HG02970 (cell line): ENCODE measurements around the gene OR8H1.

Experiments
- ATAC-seq: cut with Tn5 transposase; IDR thresholded peaks from one replicate; pipeline ENCODE4 v1.9.1; 2021; ENCODE audit warnings: mild to moderate bottlenecking, moderate library complexity, moderate number of reproducible peaks; ENCODE audit not compliant: unreplicated experiment, low FRiP score

The OR8H1 gene

GRCh38 chr11:56292154-56292553 is at the start of gene OR8H1:
TSS of gene OR8H1 (minus strand) at chr11:56292254. CDS start at chr11:56291062, 1,192 bp downstream.
- no peak for ATAC-seq

- ATAC-seq, result no peak
Observed at GRCh38 chr11:56340289-56340688, 48.2 kb upstream of the OR8H1 start.

DNA sequence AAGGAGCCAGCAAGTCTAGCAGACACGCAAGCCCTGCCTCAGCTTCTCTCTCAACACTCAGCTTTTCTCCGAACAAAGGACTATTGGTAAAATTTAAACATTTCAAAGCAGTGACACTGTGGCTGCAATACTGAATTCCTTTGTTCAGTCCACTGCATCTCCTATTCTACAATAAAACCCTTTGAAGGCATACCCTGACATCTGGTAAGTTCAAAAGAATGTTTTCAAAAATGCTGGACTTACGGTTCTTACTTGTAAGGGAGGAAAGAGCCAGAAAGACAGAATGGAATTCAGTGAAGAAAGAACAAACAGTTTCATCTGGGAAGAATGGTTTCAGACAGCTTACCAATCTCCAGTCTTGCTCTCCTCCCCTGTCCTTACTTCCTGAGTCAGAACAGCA is 41.1 kb upstream of the OR8H1 start:
- no peak for ATAC-seq

DNA sequence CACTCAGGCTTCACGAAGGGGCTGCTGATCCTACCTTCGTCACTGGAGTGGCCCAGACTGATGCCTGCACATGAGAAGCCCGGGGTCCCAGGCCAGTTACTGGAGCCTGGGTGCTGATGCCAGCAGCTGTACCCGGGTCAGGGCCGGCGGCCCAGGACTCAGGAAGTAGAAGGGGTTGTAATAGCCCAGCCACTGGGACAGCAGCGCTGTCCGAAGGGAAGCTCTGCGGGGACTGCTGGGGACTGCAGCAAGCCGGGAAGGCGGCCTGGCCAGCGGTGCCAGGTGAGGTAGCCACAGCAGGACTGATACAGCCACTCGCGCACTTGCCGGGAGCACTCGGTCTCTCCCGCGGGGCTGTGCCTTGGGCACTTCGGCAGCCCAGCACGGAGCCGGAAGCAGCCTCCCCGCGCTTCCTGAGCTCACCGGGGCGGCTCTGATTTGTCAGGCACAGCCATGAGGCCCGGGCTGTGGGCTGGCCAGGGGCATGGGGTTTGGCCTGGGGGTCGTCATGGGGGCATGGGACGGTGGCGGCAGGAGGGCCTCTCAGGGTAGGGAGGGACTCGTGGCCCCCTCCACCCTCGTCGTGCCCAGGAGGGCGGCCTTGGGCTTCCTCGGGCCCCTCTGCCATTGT is 39.9 kb upstream of the OR8H1 start:
- no peak for ATAC-seq

DNA sequence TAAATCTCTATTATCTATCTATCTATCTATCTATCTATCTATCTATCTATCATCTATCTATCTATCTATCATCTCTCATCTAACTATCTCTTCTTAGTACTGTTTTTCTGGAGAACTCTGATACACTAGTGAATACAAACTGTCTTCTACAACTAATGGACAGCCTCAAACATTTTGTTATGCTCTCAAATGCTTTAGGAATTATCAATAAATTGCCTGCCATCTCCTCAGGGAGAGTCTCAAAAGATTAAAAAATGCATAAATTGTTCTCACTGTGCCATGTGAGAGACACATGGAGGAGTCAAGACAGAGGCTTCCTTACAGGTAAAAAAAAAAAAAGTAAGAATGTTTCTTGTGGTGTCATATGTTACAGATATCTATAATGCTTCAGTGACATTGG is 22.8 kb upstream of the OR8H1 start, which contains the start of gene OR8K3:
Gene OR8K3 (plus strand): TSS at position 301 of the 400 bp plus-strand sequence. CDS start 3,163 bp downstream, outside the sequence.
- no peak for ATAC-seq

GRCh38 chr11:56307836-56308235 is 15.8 kb upstream of the OR8H1 start:
- no peak for ATAC-seq

GRCh38 chr11:56296898-56297297 is 4.8 kb upstream of the OR8H1 start:
- no peak for ATAC-seq

DNA sequence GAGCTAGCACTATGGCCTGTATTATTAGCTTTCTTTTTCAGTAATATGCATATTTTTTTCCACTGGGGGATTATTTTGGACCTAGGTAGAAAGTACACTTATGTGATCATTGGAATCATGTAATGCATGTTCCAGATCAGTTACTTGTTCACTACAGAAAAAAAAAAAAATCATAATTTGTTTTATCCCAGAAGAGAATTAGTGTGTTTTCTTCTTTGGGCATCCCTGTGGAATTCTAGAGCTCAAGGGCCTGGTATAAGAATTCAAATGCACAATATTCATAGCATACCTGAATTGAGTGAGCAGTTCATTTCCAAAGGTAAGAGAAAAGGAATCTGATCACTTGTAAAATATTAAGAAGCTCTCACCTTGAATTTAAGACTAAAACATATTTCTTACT is 18.2 kb downstream of the OR8H1 start, which contains the start of gene OR5T1:
Gene OR5T1 (plus strand): TSS at position 301 of the 400 bp plus-strand sequence. CDS start 1,485 bp downstream, outside the sequence.
- no peak for ATAC-seq

GRCh38 chr11:56271092-56271491 is 21.0 kb downstream of the OR8H1 start:
- no peak for ATAC-seq

DNA sequence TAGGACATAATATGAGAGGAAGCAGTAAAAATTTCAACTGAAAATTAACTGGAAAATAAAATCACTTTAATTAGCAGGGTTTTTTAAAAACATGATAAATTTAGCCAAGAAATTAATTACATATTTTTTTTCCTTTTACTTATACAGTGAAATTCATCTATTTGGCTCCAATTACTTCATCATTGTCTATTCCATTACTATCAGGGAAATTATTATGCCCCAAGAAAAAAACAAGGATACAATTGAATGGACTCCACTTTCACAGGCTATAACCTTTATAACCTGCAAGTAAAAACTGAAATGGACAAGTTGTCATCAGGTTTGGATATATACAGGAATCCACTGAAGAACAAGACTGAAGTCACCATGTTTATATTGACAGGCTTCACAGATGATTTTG is 40.1 kb downstream of the OR8H1 start, which contains the start of gene OR5T3:
Gene OR5T3 (plus strand): TSS at position 301 of the 400 bp plus-strand sequence. CDS start 0 bp downstream, at position 301.
- no peak for ATAC-seq
